ENCODE results near the gene RCN2. TPM values are rescaled to one million over a fixed set of nuclear protein-coding genes. Genes with fewer than 3 reads are reported as not detected.

RCN2 gene
- total and polyA plus RNA-seq, 2 experiments from 2014 or later, result 170 to 327 TPM

GRCh38 chr15:76991741-76992645 is 60.4 kb downstream of the RCN2 start:
- H3K9me3 Mint-ChIP-seq, result no peaks in the 10 kb centered on the region
- peaks cover 2% of the 10 kb centered on the region for H3K27me3 Mint-ChIP-seq (ENCODE audit: insufficient read depth, low read depth, poor library complexity)
- H3K4me3 ChIP-seq, result no peak overlapping the region
- no peak overlapping the region for H3K27ac ChIP-seq (ENCODE audit: low read depth)
- no peaks in the 10 kb centered on the region for H3K9me2 ChIP-seq (ENCODE audit: insufficient read depth)
- H3K27ac Mint-ChIP-seq, result no peak overlapping the region
- DNase-seq (ENCODE audit: low spot score) (no peak), ATAC-seq (no peak)
- H3K36me3 ChIP-seq (ENCODE audit: insufficient read depth), result no peaks in the 10 kb centered on the region
- TF ChIP-seq ZNF462 (CRISPR knock-in tag; IDR thresholded peaks at IDR 0.05) (no peak), STAT1 (IDR thresholded peaks at IDR 0.05; ENCODE audit: unreplicated experiment) (no peak), NANOG (IDR thresholded peaks at IDR 0.05; ENCODE audit: borderline replicate concordance) (no peak), EZH2 (IDR thresholded peaks at IDR 0.05; ENCODE audit: low read depth, unreplicated experiment) (no peak)
- H3K4me1 Mint-ChIP-seq, result peaks cover 8% of the 10 kb centered on the region
- H3K36me3 Mint-ChIP-seq (ENCODE audit: low read depth), result no peaks in the 10 kb centered on the region
- no peaks in the 10 kb centered on the region for H3K4me1 ChIP-seq (ENCODE audit: insufficient read depth)
- H4K20me1 ChIP-seq (replicated peaks; ENCODE audit: insufficient read depth), result no peaks in the 10 kb centered on the region
- no peaks in the 10 kb centered on the region for H3K27me3 ChIP-seq (ENCODE audit: insufficient read depth)
- H3F3A ChIP-seq (replicated peaks; ENCODE audit: low read depth), result no peaks in the 10 kb centered on the region
- no peaks in the 10 kb centered on the region for H3K79me2 ChIP-seq (replicated peaks; ENCODE audit: insufficient read depth)
- no peak overlapping the region for H3K4me3 Mint-ChIP-seq
- H2AFZ ChIP-seq, result no peak overlapping the region
- H3K4me2 ChIP-seq, result no peak overlapping the region
